HepG2 (cell line): ENCODE results near the gene SYNPO. TPM values are rescaled to one million over a fixed set of nuclear protein-coding genes. Genes with fewer than 3 reads are reported as not detected.

ENCODE experiments used
- CHD2 ChIP-seq: IDR thresholded peaks from 2 replicates; pipeline ENCODE4 v1.6.1; 2011; ENCODE audit warnings: low read depth, low read length, improper control_type of control experiment
- CREB1 ChIP-seq, 2 experiments: fragments of 450-650 bp in 1 of 2; IDR thresholded peaks; 2 replicates each; pipeline ENCODE4 v1.6.1; 2016 to 2017; ENCODE audit warnings: control low read depth in 1 of 2, mild to moderate bottlenecking in 1 of 2, missing compliant biosample characterization in 1 of 2, missing genetic modification characterization in 1 of 2
- FUBP1 ChIP-seq: sonication (generic); formaldehyde crosslinking; IDR thresholded peaks from 2 replicates; pipeline ENCODE4 v1.5.1; 2020; ENCODE audit warnings: missing genetic modification reagents, mild to moderate bottlenecking, borderline replicate concordance
- GMEB2 ChIP-seq: IDR thresholded peaks from 2 replicates; pipeline ENCODE4 v1.6.1; 2016; ENCODE audit warnings: missing biosample characterization, missing genetic modification reagents, low read depth
- HMG20A ChIP-seq: IDR thresholded peaks from 2 replicates; pipeline ENCODE4 v1.6.1; 2016; ENCODE audit warnings: borderline replicate concordance
- IKZF4 ChIP-seq: sonication (generic); formaldehyde crosslinking; IDR thresholded peaks from 2 replicates; pipeline ENCODE4 v1.5.1; 2020; ENCODE audit warnings: borderline replicate concordance, mild to moderate bottlenecking, low read depth, missing genetic modification reagents; ENCODE audit errors: not compliant biosample characterization
- KAT7 ChIP-seq: IDR thresholded peaks from 2 replicates; pipeline ENCODE4 v1.6.1; 2018; ENCODE audit warnings: borderline replicate concordance, missing compliant biosample characterization
- MTF1 ChIP-seq: sonication (generic); formaldehyde crosslinking; IDR thresholded peaks from 2 replicates; pipeline ENCODE4 v1.5.0; 2020; ENCODE audit warnings: missing genetic modification reagents
- MZF1 ChIP-seq: sonication (generic); formaldehyde crosslinking; IDR thresholded peaks from 2 replicates; pipeline ENCODE4 v1.8.1; 2023; ENCODE audit warnings: mild to moderate bottlenecking, missing genetic modification reagents, borderline replicate concordance
- NFATC3 ChIP-seq: sonication (generic); formaldehyde crosslinking; IDR thresholded peaks from 2 replicates; pipeline ENCODE4 v1.5.1; 2020; ENCODE audit warnings: mild to moderate bottlenecking, missing genetic modification reagents
- NFKBIZ ChIP-seq: IDR thresholded peaks from 2 replicates; pipeline ENCODE4 v1.6.1; 2018; ENCODE audit warnings: missing genetic modification reagents, missing compliant biosample characterization
- PPARG ChIP-seq: conservative IDR thresholded peaks from 2 replicates; pipeline ENCODE4 v1.6.1; 2016; ENCODE audit warnings: missing biosample characterization, missing genetic modification reagents
- RFX3 ChIP-seq: IDR thresholded peaks from 2 replicates; pipeline ENCODE4 v1.6.1; 2016; ENCODE audit warnings: missing biosample characterization, missing genetic modification reagents
- ZBTB33 ChIP-seq: sonication (generic); formaldehyde crosslinking; IDR thresholded peaks from 2 replicates; pipeline ENCODE4 v1.4.0; 2020; ENCODE audit warnings: missing genetic modification reagents
- ZC3H4 ChIP-seq: sonication (generic); formaldehyde crosslinking; IDR thresholded peaks from 2 replicates; pipeline ENCODE4 v1.4.0; 2020; ENCODE audit warnings: missing genetic modification reagents, borderline replicate concordance
- ZFP36L1 ChIP-seq: sonication (generic); formaldehyde crosslinking; IDR thresholded peaks from 2 replicates; pipeline ENCODE4 v1.8.0; 2022; ENCODE audit warnings: mild to moderate bottlenecking, missing genetic modification reagents, moderate library complexity
- ZFP82 ChIP-seq: sonication (generic); formaldehyde crosslinking; IDR thresholded peaks from 2 replicates; pipeline ENCODE4 v1.5.1; 2020; ENCODE audit warnings: mild to moderate bottlenecking, missing genetic modification reagents, borderline replicate concordance
- ZNF251 ChIP-seq: sonication (generic); formaldehyde crosslinking; IDR thresholded peaks from 2 replicates; pipeline ENCODE4 v1.9.0; 2021; ENCODE audit warnings: mild to moderate bottlenecking, missing genetic modification reagents
- ZNF468 ChIP-seq: sonication (generic); formaldehyde crosslinking; IDR thresholded peaks from 2 replicates; pipeline ENCODE4 v1.8.0; 2022; ENCODE audit warnings: mild to moderate bottlenecking, moderate library complexity, missing genetic modification reagents
- ZNF530 ChIP-seq: sonication (generic); formaldehyde crosslinking; IDR thresholded peaks from 2 replicates; pipeline ENCODE4 v1.5.0; 2020; ENCODE audit warnings: low read depth, mild to moderate bottlenecking, missing genetic modification reagents
- ZNF691 ChIP-seq: sonication (generic); formaldehyde crosslinking; IDR thresholded peaks from 2 replicates; pipeline ENCODE4 v1.4.0; 2020; ENCODE audit warnings: missing genetic modification reagents, low read depth, mild to moderate bottlenecking, borderline replicate concordance
- ZNF703 ChIP-seq: sonication (generic); formaldehyde crosslinking; IDR thresholded peaks from 2 replicates; pipeline ENCODE4 v1.5.1; 2020; ENCODE audit warnings: missing genetic modification reagents, mild to moderate bottlenecking, moderate library complexity, borderline replicate concordance
- ZNF841 ChIP-seq: sonication (generic); formaldehyde crosslinking; IDR thresholded peaks from 2 replicates; pipeline ENCODE4 v1.8.1; 2023; ENCODE audit warnings: missing genetic modification reagents, borderline replicate concordance
- ZSCAN31 ChIP-seq: sonication (generic); formaldehyde crosslinking; IDR thresholded peaks from 2 replicates; pipeline ENCODE4 v1.5.0; 2020; ENCODE audit warnings: low read depth, mild to moderate bottlenecking, missing genetic modification reagents
- polyA plus RNA-seq, 8 experiments: library from polyadenylated mRNA; depleted of rRNA in 3 of 8; stranded (reverse) in 7 of 8; unstranded in 1 of 8; fragments of >200 nt; fragmentation: Illumina TruSeq in 4 of 8; extraction: Trizol in 4 of 8; gene quantifications; 2 replicates each; pipeline versions ENCODE4 v1.2.1 to v1.2.3, GENCODE V29; 2011 to 2016; ENCODE audit warnings: low read depth in 4 of 8, missing spikeins in 1 of 8, mixed read lengths in 1 of 8; ENCODE audit not compliant: insufficient read depth in 1 of 8
- total RNA-seq, 5 experiments: library from RNA; depleted of rRNA; stranded (reverse); fragments of >200 nt; fragmentation: Illumina TruSeq; extraction: Trizol; gene quantifications; 2 replicates each; pipeline ENCODE4 v1.2.3, GENCODE V29; 2016; ENCODE audit warnings: low read depth in 1 of 5

Gene SYNPO
- total and polyA plus RNA-seq, 2 of the 13 experiments (the other 11 are each of a cell fraction or from before 2014, with no cell fraction given): 0.09 to 0.30 TPM

GRCh38 chr5:150700594-150701377, 60.3 kb downstream of the SYNPO start, which contains the start of gene RBM22 (continued):
- TF ChIP-seq PPARG (no peak), MZF1 (CRISPR knock-in tag) (no peak), KAT7 (CRISPR knock-in tag) (peak; percentile 79), HMG20A (CRISPR knock-in tag) (no peak), ZC3H4 (no peak), ZNF703 (CRISPR knock-in tag) (no peak), ZNF468 (CRISPR knock-in tag) (no peak), FUBP1 (no peak), ZNF251 (no peak), ZNF841 (CRISPR knock-in tag) (no peak), ZFP36L1 (no peak), ZBTB33 (CRISPR knock-in tag) (no peak; the same call in 1 of the 2 replicates), MTF1 (no peak), ZNF691 (CRISPR knock-in tag) (no peak), CREB1 (IDR thresholded peaks at IDR 0.05) (peak; percentile 89), CREB1 (CRISPR knock-in tag; IDR thresholded peaks at IDR 0.05) (peak; percentile 98), NFKBIZ (CRISPR knock-in tag) (no peak), RFX3 (CRISPR knock-in tag) (no peak), ZFP82 (no peak), NFATC3 (no peak), ZNF530 (CRISPR knock-in tag) (no peak), ZSCAN31 (no peak), IKZF4 (CRISPR knock-in tag) (peak; percentile 15), GMEB2 (CRISPR knock-in tag) (peak; percentile 96), CHD2 (no peak)
